ENCODE results near the gene PLEKHH3.

DNA sequence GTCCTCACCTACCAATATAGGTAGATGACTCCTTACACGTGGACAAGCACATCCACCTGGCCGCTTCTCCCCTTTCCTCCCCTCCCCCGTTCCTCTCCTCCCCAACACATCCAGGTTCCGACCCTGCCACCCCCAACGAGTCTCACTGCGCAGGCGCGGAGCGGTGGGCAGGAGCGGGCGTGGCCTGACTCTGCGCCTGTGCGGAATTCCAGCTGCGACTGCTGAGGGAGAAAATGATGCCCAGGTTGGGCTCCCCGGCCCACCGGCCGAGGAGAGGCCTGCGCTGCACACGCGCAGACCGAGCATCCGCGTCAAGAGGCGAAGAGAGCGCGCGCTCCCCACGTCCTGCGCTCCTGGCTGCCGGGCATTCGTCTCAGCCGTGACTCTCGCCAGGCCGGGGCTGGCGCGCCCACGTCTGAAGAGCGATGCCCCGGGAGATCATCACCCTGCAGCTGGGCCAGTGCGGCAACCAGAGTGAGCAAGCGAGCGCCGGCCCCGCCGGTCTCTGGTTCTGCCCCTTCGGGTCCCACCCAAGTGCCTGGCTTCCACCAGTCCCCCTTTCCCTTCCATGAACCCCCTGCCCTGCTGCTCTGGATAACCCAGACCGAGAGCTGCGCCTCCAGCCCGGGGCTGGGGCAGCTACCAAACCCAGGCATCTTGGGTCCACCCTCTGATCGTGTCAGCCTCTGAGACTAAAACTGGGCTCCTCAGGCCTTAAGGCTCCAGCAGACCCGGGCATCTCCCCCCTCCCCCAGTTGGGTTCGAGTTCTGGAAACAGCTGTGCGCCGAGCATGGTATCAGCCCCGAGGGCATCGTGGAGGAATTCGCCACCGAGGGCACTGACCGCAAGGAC, 17.5 kb downstream of the PLEKHH3 start, which contains the start of gene TUBG2:
- peak; percentile 66 to 88 (median 85) for TF ChIP-seq POLR2A (IDR thresholded peaks at IDR 0.05)
- TF ChIP-seq, protein P1, sequence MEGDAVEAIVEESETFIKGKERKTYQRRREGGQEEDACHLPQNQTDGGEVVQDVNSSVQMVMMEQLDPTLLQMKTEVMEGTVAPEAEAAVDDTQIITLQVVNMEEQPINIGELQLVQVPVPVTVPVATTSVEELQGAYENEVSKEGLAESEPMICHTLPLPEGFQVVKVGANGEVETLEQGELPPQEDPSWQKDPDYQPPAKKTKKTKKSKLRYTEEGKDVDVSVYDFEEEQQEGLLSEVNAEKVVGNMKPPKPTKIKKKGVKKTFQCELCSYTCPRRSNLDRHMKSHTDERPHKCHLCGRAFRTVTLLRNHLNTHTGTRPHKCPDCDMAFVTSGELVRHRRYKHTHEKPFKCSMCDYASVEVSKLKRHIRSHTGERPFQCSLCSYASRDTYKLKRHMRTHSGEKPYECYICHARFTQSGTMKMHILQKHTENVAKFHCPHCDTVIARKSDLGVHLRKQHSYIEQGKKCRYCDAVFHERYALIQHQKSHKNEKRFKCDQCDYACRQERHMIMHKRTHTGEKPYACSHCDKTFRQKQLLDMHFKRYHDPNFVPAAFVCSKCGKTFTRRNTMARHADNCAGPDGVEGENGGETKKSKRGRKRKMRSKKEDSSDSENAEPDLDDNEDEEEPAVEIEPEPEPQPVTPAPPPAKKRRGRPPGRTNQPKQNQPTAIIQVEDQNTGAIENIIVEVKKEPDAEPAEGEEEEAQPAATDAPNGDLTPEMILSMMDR (IDR thresholded peaks at IDR 0.05), result peak in 2 of 7 experiments; percentile 8 to 9

Measured in body of pancreas (tissue), 4 donors.